ENCODE measurements around the gene STMN1. TPM values are rescaled to one million over a fixed set of nuclear protein-coding genes. Genes with fewer than 3 reads are reported as not detected.
A peak's percentile ranks its signal among the peaks of the same experiment; 100 is the strongest.

The STMN1 gene
- total RNA-seq, 4 donors from 2014 or later, result 21.8 to 33.6 (median 28.1) TPM

- H3K27ac ChIP-seq, result peak overlapping the region; percentile 47
- 54% methylated on average over 6 of the region's 6 CpGs for WGBS
- H3K27me3 ChIP-seq, result no peaks in the 10 kb centered on the region
- H3K4me1 ChIP-seq, result peaks cover 34% of the 10 kb centered on the region
- no peaks in the 10 kb centered on the region for H3K9me3 ChIP-seq
- no peaks in the 10 kb centered on the region for H3K36me3 ChIP-seq
- no peak for TF ChIP-seq POLR2AphosphoS5 (IDR thresholded peaks at IDR 0.05)
- no peak for TF ChIP-seq CTCF (IDR thresholded peaks at IDR 0.05)
- TF ChIP-seq POLR2A (IDR thresholded peaks at IDR 0.05), result no peak
- TF ChIP-seq EP300 (IDR thresholded peaks at IDR 0.05), result no peak
- DNase-seq (ENCODE audit: low spot score in 2 of 2), result no peak
- no peak overlapping the region for H3K4me3 ChIP-seq
Observed at GRCh38 chr1:25899792-25900191, 6.4 kb downstream of the STMN1 start.

- Histone ChIP-seq H3K9me3 (no peaks in the 10 kb centered on the region), H3K4me1 (peaks cover 24% of the 10 kb centered on the region), H3K4me3 (no peak overlapping the region), H3K27me3 (no peaks in the 10 kb centered on the region), H3K36me3 (no peaks in the 10 kb centered on the region), H3K27ac (no peak overlapping the region)
- TF ChIP-seq EP300 (IDR thresholded peaks at IDR 0.05) (no peak), POLR2A (IDR thresholded peaks at IDR 0.05) (no peak), POLR2AphosphoS5 (IDR thresholded peaks at IDR 0.05) (no peak)
- WGBS, result 94% methylated on average over 11 of the region's 11 CpGs
- no peak for DNase-seq (ENCODE audit: low spot score in 2 of 2)
Observed at GRCh38 chr1:25898223-25899015, 7.8 kb downstream of the STMN1 start.

- peaks cover 27% of the 10 kb centered on the region for H3K4me1 ChIP-seq
- H3K4me3 ChIP-seq, result no peak overlapping the region
- H3K9me3 ChIP-seq, result no peaks in the 10 kb centered on the region
- no peak for TF ChIP-seq POLR2AphosphoS5 (IDR thresholded peaks at IDR 0.05)
- no peak for TF ChIP-seq CTCF (IDR thresholded peaks at IDR 0.05)
- no peak for TF ChIP-seq EP300 (IDR thresholded peaks at IDR 0.05)
- no peak for TF ChIP-seq POLR2A (IDR thresholded peaks at IDR 0.05)
- no peak for DNase-seq (ENCODE audit: low spot score in 2 of 2)
- no peaks in the 10 kb centered on the region for H3K36me3 ChIP-seq
- H3K27ac ChIP-seq, result no peak overlapping the region
- no peaks in the 10 kb centered on the region for H3K27me3 ChIP-seq
- 94% methylated on average over 5 of the region's 5 CpGs for WGBS
Observed at GRCh38 chr1:25897754-25898153, 8.5 kb downstream of the STMN1 start.

- TF ChIP-seq POLR2A (IDR thresholded peaks at IDR 0.05), result no peak
- TF ChIP-seq EP300 (IDR thresholded peaks at IDR 0.05), result no peak
- no peak for TF ChIP-seq POLR2AphosphoS5 (IDR thresholded peaks at IDR 0.05)
- TF ChIP-seq CTCF (IDR thresholded peaks at IDR 0.05), result no peak
- Histone ChIP-seq H3K27me3 (no peaks in the 10 kb centered on the region), H3K9me3 (no peaks in the 10 kb centered on the region), H3K4me1 (peaks cover 40% of the 10 kb centered on the region), H3K36me3 (no peaks in the 10 kb centered on the region), H3K4me3 (no peak overlapping the region), H3K27ac (no peak overlapping the region)
- WGBS, result 56% methylated on average over 1 of the region's 1 CpG
- no peak for DNase-seq (ENCODE audit: low spot score in 2 of 2)
Observed at GRCh38 chr1:25896266-25896665, 10.0 kb downstream of the STMN1 start.

GRCh38 chr1:25895365-25895990 lies 10.7 kb downstream of the STMN1 start:
- no peaks in the 10 kb centered on the region for H3K36me3 ChIP-seq

More at GRCh38 chr1:25895365-25895990, 10.7 kb downstream of the STMN1 start:
- TF ChIP-seq POLR2AphosphoS5 (IDR thresholded peaks at IDR 0.05) (peak in 2 of 3 donors; percentile 19 to 52), CTCF (IDR thresholded peaks at IDR 0.05) (peak; percentile 96 to 99), EP300 (IDR thresholded peaks at IDR 0.05) (no peak), POLR2A (IDR thresholded peaks at IDR 0.05) (no peak)
- Histone ChIP-seq H3K4me1 (peaks cover 48% of the 10 kb centered on the region), H3K9me3 (no peaks in the 10 kb centered on the region), H3K27ac (no peak overlapping the region), H3K27me3 (no peaks in the 10 kb centered on the region), H3K4me3 (no peak overlapping the region)
- peak; percentile 95 for DNase-seq (ENCODE audit: low spot score in 2 of 2)
- 7% methylated on average over 12 of the region's 12 CpGs for WGBS
